Neural progenitor cell (in vitro differentiated cells): ENCODE results near the gene SBSN.

ENCODE experiments used
- CTCF ChIP-seq: fragments of 200-600 bp; sonication (generic); IDR thresholded peaks from 2 replicates; pipeline ENCODE4 v1.5.1; 2017; ENCODE audit warnings: antibody characterized with exemption, mild to moderate bottlenecking
- EZH2phosphoT487 ChIP-seq: fragments of 200-600 bp; sonication (generic); IDR thresholded peaks from 2 replicates; pipeline ENCODE4 v1.6.1; 2017; ENCODE audit warnings: antibody characterized with exemption

- no peak for TF ChIP-seq CTCF
- TF ChIP-seq EZH2phosphoT487: no peak
Measured at GRCh38 chr19:35514282-35514809, 13.8 kb downstream of the SBSN start.
